ENCODE results near the gene EPHB1. TPM values are rescaled to one million over a fixed set of nuclear protein-coding genes. Genes with fewer than 3 reads are reported as not detected.

The EPHB1 gene
- total RNA-seq, 4 donors from 2014 or later, result 0.82 to 2.2 (median 1.2) TPM

- 56 to 66% methylated on average over 3 of the region's 3 CpGs for WGBS, 2 donors (ENCODE audit: low coverage in 1 of 2)
- Histone ChIP-seq H3K9me3 (no peaks in the 10 kb centered on the region), H3K36me3 (no peaks in the 10 kb centered on the region), H3K4me1 (no peaks in the 10 kb centered on the region), H3K27me3 (no peaks in the 10 kb centered on the region), H3K27ac (no peak overlapping the region), H3K4me3 (no peak overlapping the region)
- intact Hi-C loops (cut with DNase I; ENCODE audit: low total_unique reads) (no loop called here), in situ Hi-C loops (cut with MboI; ENCODE audit: low pct_ligation_motif_present in 1 of 4, low pct_unique_long_range_greater_than_20kb in 1 of 4, low sequenced_read_pairs in 3 of 4) (no loop called here)
- TF ChIP-seq POLR2AphosphoS5 (IDR thresholded peaks at IDR 0.05) (no peak), EP300 (IDR thresholded peaks at IDR 0.05; ENCODE audit: low read depth) (no peak), POLR2A (IDR thresholded peaks at IDR 0.05) (no peak), CTCF (IDR thresholded peaks at IDR 0.05) (no peak)
- no peak for DNase-seq
These were observed 402.2 kb downstream of the EPHB1 start for GRCh38 chr3:135197246-135197645.

- DNase-seq, result no peak
- intact Hi-C loops (cut with DNase I; ENCODE audit: low total_unique reads) (no loop called here), in situ Hi-C loops (cut with MboI; ENCODE audit: low pct_ligation_motif_present in 1 of 4, low pct_unique_long_range_greater_than_20kb in 1 of 4, low sequenced_read_pairs in 3 of 4) (no loop called here)
- Histone ChIP-seq H3K4me3 (no peak overlapping the region), H3K36me3 (no peaks in the 10 kb centered on the region), H3K27ac (no peak overlapping the region), H3K27me3 (no peaks in the 10 kb centered on the region), H3K9me3 (no peaks in the 10 kb centered on the region), H3K4me1 (no peaks in the 10 kb centered on the region)
- TF ChIP-seq EP300 (IDR thresholded peaks at IDR 0.05; ENCODE audit: low read depth), result no peak
- TF ChIP-seq CTCF (IDR thresholded peaks at IDR 0.05), result no peak
- no peak for TF ChIP-seq POLR2AphosphoS5 (IDR thresholded peaks at IDR 0.05)
- TF ChIP-seq POLR2A (IDR thresholded peaks at IDR 0.05), result no peak
- 74% methylated on average over 3 of the region's 3 CpGs; no CpG with 5 or more reads in 1 of the 2 donors for WGBS, 2 donors (ENCODE audit: low coverage in 1 of 2)
These were observed 402.8 kb downstream of the EPHB1 start for GRCh38 chr3:135197856-135198255.

GRCh38 chr3:135199137-135199536 lies 404.1 kb downstream of the EPHB1 start:
- Histone ChIP-seq H3K9me3 (no peaks in the 10 kb centered on the region), H3K27me3 (no peaks in the 10 kb centered on the region), H3K36me3 (no peaks in the 10 kb centered on the region), H3K27ac (no peak overlapping the region), H3K4me1 (no peaks in the 10 kb centered on the region), H3K4me3 (no peak overlapping the region)
- no peak for TF ChIP-seq EP300 (IDR thresholded peaks at IDR 0.05; ENCODE audit: low read depth)
- no peak for TF ChIP-seq POLR2A (IDR thresholded peaks at IDR 0.05)
- no peak for TF ChIP-seq CTCF (IDR thresholded peaks at IDR 0.05)
- TF ChIP-seq POLR2AphosphoS5 (IDR thresholded peaks at IDR 0.05), result no peak
- in situ Hi-C loops (cut with MboI; ENCODE audit: low pct_ligation_motif_present in 1 of 4, low pct_unique_long_range_greater_than_20kb in 1 of 4, low sequenced_read_pairs in 3 of 4), result no loop called here
- intact Hi-C loops (cut with DNase I; ENCODE audit: low total_unique reads), result no loop called here
- 60 to 67% methylated on average over 1 to 2 of the region's 2 CpGs for WGBS, 2 donors (ENCODE audit: low coverage in 1 of 2)
- DNase-seq, result no peak

- H3K27ac ChIP-seq, result no peak overlapping the region
- H3K27me3 ChIP-seq, result no peaks in the 10 kb centered on the region
- no peaks in the 10 kb centered on the region for H3K36me3 ChIP-seq
- intact Hi-C loops (cut with DNase I; ENCODE audit: low total_unique reads) (no loop called here), in situ Hi-C loops (cut with MboI; ENCODE audit: low pct_ligation_motif_present in 1 of 4, low pct_unique_long_range_greater_than_20kb in 1 of 4, low sequenced_read_pairs in 3 of 4) (no loop called here)
- H3K9me3 ChIP-seq, result no peaks in the 10 kb centered on the region
- WGBS, 2 donors (ENCODE audit: low coverage in 1 of 2), result 82 to 83% methylated on average over 3 of the region's 3 CpGs
- no peaks in the 10 kb centered on the region for H3K4me1 ChIP-seq
- no peak for TF ChIP-seq POLR2AphosphoS5 (IDR thresholded peaks at IDR 0.05)
- H3K4me3 ChIP-seq, result no peak overlapping the region
- no peak for DNase-seq
These were observed 408.0 kb downstream of the EPHB1 start for GRCh38 chr3:135203026-135203425.

GRCh38 chr3:135213213-135213612 lies 418.2 kb downstream of the EPHB1 start:
- Histone ChIP-seq H3K36me3 (no peaks in the 10 kb centered on the region), H3K4me1 (no peaks in the 10 kb centered on the region), H3K27ac (no peak overlapping the region), H3K9me3 (no peaks in the 10 kb centered on the region), H3K27me3 (no peaks in the 10 kb centered on the region), H3K4me3 (no peak overlapping the region)
- in situ Hi-C loops (cut with MboI; ENCODE audit: low pct_ligation_motif_present in 1 of 4, low pct_unique_long_range_greater_than_20kb in 1 of 4, low sequenced_read_pairs in 3 of 4) (no loop called here), intact Hi-C loops (cut with DNase I; ENCODE audit: low total_unique reads) (no loop called here)
- TF ChIP-seq EP300 (IDR thresholded peaks at IDR 0.05; ENCODE audit: low read depth), result no peak
- no peak for TF ChIP-seq POLR2A (IDR thresholded peaks at IDR 0.05)
- no peak for TF ChIP-seq CTCF (IDR thresholded peaks at IDR 0.05)
- no peak for TF ChIP-seq POLR2AphosphoS5 (IDR thresholded peaks at IDR 0.05)
- DNase-seq, result no peak
- 68 to 72% methylated on average over 5 of the region's 5 CpGs for WGBS, 2 donors (ENCODE audit: low coverage in 1 of 2)

Measured in transverse colon (tissue), 4 donors.